Left hindlimb (tissue), 1 donor: Measurements from ENCODE around the gene PDGFA.

Experiments
- DNase-seq: peaks from one replicate; pipeline ENCODE4 v3.0.0-alpha.2; 2018

The PDGFA gene

DNA sequence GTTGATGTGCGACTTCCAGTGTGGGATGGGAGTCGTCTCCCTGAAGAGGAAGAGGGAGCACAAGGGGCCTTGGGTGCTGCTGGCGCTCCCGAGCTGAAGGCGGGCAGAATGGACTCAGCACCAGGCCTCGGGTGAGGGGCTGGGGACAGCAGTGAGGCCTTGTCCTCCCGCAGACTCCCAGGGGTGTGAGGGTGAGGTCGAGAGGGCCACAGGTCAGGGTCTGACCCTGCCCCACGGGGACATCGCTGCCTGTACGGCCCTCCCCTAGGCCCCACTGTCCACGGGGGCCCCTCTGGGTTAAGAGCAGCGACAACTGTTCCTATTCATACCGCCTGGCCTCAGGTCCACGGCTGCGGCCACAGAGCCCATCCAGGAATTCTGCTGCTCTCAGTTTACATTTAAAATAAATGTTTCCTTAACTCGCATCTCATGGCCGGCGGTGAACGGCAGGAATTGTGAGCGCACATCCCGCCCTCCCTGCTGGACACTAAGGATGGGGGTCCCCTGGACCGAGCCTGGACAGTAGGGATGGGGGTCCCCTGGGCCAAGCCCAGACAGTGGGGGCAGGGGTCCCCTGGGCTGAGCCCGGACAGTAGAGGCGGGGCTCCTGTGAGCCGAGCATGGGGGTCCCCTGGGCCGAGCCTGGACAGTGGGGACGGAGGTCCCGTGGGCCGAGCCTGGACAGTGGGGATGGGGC is 61.7 kb downstream of the PDGFA start:
- no peak for DNase-seq

DNA sequence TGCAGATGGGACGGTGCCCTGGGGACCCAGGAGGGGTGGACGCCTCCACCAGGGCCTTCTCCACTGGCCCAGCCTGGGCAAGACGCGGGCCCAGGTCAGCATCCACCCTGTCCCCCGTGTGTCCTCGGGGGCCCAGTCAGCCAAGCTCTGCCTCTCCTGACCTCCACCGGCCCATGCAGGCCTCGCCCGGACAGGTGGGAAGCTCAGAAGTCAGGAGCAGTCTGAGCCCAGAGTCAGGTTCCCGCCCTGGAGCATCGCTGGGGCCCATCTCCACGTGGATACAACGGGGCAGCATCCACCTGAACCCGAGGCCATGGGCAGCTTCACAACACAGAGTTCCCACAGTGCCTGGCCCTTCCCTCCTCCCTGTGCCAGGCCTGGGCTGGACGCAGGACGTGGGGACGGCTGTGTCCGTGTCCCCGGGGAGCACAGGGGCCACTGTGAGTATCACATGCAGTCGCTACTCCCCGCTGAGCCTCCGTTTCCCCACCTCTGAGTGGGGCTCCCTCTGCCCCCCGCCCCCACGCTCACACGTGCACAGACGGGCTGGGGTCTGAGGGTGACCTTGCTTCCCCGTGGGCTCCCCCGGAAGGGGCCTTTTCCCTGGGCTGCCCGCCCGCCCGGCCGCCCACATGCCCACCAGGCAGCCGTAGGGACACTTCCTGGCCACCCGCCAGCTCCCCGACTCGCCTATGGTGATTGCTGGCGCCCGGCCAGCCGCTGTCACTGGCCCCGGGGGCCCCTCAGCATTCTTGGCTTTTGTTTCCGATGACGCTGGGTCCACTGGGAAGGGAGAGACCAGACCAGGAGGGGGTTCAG is 64.3 kb downstream of the PDGFA start:
- DNase-seq, result no peak

DNA sequence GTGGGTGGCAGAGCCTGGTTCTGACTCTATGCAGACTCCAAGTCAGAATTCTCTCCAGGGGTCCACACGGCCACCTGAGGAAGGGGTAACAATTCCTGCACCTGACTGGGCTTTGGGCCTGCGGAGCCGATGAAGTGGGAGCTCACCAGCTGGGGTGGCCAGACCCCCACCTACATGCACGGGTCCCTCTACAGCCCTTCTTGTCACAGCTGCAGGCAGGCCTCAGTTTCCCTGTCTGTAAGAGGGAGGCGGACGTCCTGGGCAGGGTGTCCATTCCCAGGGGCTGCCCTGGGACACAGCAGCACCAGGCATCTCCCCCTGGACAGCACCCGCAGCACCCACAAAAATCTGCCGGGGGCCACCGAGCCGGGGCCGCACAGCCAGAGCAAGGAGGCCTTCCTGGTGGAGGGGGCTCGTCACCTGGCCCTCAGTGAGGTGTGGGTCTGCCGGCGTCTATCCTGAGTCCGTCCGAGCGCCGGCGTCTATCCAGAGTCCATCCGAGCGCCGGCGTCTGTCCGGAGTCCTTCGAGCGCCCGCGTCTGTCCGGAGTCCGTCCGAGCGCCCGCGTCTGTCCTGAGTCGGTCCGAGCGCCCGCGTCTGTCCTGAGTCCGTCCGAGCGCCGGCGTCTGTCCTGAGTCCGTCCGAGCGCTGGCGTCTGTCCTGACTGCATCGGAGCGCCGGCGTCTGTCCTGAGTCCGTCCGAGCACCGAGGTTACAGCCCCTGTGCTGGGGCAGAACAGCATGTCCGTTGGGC is 65.1 kb downstream of the PDGFA start:
- DNase-seq, result no peak

DNA sequence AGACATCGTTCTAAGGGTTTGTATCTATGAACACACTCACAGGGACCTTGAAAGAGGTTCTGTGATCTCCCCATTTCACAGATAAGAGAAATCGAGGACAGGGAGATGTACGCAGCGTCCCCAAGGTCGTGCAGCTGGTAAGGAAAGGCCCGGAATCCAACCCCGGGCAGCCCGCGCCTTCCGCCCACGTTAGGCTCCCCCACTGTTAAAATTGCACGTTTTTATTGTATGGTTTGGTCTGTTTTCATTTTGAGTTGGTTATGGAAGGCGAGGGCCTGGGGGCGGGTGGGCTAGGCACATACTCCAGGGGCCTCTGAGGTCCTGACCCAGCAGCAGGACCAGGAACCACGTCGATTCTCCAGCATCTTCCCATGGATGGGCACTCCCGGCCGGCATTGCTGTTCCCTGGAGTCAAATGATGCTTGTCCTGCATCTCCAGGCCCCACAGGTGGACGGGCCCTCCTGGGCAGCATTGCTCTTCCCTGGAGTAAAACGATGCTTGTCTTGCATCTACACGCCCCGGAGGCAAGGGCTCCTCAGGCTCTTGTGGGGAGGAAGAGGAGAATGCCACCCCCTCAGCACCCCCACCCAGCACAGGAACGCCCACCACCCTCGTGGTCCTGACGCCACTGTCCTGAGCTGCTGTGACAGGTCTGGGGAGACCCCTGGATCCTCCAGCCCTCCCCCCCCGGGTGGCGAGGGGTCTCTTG is 65.9 kb downstream of the PDGFA start:
- no peak for DNase-seq

DNA sequence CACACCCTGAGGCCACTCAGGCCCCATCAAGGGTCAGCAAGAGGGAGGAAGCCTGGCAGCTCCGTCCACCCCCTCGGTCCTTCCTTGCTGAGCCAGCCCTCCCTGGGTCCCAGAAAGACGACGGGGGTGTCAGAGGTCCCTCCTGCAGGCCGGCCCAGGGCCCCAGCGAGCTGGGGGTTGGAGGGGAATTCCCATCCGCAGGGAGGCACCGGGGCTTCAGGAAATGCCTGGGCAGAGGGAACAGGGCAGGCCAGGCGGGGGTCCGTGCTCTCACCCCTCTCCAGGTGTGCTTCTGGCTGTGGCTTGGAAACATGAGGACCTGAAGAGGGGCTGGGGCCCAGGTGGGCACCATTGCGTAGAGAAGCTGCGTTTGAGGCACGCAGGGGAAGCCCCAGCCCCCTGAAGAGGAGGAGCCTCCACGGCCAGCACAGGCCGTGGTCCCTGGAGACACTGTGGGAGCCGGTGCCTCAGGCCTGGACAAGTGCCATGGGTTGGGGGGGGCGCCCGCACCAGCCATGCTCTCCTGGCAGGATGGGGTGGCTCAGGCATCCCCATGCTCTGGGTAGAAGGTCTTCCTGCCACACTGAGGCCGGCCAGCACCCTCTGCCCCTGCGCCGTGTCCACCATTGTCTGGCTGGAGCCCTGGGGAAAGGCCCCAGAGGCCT is 66.7 kb downstream of the PDGFA start:
- no peak for DNase-seq

DNA sequence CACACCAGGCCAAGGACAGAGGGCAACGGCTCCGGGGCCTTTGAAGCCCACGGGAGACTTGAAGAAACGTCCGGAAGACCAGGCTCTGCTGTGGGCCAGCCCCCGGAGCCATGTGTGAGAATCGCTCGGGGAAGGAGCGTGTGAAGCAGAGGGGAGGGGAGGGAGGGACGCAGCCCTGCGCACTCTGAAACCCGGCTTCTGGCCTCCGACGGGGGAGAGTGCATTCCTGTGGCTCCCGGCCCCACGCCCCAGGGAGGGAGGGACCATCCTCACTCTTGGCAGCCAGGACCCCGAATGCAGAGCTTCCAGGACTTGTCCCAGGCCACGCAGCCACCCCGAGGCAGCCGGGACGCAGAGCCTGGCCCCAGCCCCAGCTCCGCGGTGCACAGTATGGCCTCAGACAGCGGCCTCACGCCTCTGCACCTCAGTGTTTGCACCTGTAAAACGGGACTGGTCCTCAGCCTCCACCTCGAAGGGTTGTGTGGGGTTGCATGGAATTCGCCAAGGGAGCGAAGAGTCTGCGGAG is 67.4 kb downstream of the PDGFA start:
- peak; percentile 86 for DNase-seq

DNA sequence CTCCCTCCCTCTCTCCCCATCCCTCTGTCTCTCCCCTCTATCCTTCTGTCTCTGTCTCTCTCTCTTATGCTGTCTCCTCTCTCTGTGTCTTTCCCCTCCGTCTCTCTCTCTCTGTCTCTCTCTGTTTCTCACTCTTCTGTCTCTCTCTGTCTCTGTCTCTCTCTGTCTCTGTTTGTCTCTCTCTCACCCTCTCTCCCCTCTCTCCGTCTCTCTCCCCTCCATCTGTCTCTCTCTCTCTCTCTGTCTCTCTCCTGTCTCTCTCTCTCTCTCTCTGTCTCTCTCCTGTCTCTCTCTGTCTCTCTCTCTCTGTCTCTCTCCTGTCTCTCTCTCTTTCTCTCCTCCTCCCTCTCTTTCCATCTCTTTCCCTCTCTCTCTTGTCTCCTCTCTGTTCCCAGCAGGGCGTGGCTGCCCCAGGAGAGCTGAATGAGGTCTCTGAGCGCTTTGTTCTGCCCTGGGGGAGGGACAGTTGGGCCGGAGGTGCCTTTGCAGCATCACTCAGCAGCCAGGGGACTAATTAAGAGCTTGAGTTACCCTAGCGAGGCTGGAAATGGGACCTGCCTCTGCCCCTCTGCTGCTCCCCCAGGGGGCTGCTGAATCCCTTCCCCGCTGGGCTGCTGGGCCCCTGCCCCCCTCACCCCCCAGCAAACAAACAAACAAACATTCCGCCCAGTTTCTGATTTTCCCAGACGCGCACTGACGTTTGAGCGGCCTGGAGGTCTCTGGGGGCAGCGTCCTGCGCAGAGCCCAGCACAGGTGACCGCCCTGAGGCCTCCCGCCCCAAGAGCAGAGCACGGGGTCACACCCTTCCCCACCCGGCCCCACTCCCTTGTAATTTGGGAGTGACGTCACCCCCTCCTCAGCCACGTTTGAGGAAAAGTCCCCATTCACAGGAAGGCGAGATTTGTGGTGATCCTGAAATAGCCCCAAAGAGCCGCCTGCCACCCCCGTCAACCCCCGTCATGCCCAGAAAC is 68.1 kb downstream of the PDGFA start:
- no peak for DNase-seq

DNA sequence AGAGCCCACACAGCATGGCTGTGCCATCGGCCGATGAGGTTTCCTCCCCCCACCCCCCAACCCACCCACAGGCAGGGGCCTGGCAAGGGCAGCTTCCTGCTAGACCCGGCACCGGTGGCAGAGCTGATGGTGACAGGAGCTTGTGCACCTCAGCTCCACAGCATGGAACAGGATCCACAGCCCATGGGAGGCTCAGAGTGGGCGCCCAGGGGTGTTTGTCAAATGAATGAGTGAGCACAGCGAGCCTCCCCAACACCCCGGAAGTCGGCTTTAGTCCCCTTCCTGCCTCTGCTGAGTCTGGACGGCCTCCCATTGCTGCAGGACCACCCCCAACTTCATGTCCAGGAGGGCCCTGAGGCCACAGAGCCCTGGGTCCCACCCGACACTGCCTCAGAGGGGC is 68.9 kb downstream of the PDGFA start:
- no peak for DNase-seq

DNA sequence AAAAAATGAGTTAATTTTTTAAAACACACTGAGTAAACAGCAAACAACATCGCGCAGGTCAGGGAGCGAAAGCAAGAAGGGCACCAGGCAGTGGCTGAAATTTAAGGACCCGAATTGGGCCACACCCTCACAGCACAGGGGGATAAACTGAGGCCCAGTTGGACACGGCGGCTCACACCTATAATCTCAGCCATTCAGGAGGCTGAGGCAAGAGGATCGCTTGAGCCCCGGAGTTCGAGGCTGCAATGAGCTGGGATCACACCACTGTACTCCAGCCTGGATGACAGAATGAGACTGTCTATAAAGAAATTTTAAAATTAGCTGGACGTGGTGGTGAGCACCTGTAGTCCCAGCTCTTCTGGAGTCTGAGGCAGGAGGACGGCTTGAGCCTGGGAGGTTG is 69.6 kb downstream of the PDGFA start:
- DNase-seq, result no peak

DNA sequence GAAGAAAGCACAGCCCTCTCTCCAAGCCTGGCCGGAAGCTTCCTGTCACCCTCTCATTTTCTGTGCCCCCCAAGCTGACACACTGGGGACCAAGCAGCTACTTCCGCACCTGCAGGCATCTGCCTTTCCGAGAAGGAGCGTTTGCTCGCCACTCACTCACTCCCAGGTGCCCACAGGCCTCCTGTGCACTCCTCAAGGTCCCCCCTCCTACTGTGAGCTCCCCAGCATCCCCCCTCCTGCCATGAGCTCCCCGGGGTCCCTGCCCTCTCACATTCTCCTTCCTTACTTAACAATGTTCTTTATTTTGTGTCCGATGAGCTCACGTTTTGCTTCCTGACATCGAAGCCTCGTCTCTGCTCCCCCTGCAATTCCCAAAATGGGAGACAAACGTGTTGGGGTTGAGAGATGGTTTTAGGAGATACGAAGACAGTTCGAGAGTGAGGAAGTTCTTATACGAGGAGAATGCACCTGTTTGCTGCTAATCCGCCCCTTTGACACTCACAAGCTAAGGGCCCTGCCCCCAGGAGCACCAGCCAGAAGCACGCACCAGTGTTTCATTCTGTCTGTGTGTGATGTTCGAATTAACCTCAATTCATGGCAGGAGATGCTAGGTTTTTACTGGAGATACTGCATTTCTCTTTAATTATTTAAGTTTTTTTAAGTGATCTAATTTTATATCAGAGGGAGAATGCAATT is 70.2 kb downstream of the PDGFA start:
- no peak for DNase-seq

DNA sequence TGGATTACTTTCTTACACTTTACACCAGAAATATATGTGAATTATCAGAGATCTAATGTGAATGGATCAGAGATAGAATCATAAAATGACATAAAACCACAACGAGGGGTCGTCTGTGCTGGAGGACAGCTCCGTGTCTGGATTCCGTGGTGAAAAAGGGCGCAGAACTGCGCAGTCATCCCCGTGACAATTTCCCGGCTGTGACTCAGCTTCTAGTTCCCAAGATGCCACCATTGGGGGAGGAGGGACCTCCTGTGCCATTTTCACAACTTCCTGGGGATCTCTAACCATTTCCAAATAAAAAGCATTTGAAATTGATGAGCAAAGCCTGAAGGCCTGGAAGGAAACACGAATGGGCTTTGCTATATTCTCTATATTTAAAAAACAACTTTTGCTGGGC is 72.1 kb downstream of the PDGFA start:
- DNase-seq, result no peak
